Omental fat pad (tissue), 4 donors: ENCODE data around the gene WSB1. TPM values are rescaled to one million over a fixed set of nuclear protein-coding genes. Genes with fewer than 3 reads are reported as not detected.
A peak's percentile ranks its signal among the peaks of the same experiment; 100 is the strongest.

Experiments used
- ATAC-seq: fragments of 150-250 bp; one replicate; pipeline ENCODE4 v1.9.1; 2016; ENCODE audit warnings: mild to moderate bottlenecking, moderate library complexity; ENCODE audit not compliant: low FRiP score
- DNase-seq: peaks from one replicate; pipeline ENCODE4 v3.0.0-alpha.2; 2019; ENCODE audit warnings: low spot score
- total RNA-seq, 4 donors: library from RNA; depleted of rRNA; stranded (reverse); fragments of >200 nt; gene quantifications; one replicate each; pipeline ENCODE4 v1.1.0, GENCODE V29; 2016
- TF ChIP-seq, protein P1 (sequence below), 3 donors: fragments of 450-650 bp; IDR thresholded peaks; one replicate each; pipeline ENCODE4 v1.5.1; 2016 to 2017; ENCODE audit warnings: antibody characterized with exemption in 3 of 3, mild to moderate bottlenecking in 3 of 3, moderate library complexity in 2 of 3

Gene WSB1
- total RNA-seq, 4 donors from 2014 or later: 136 to 217 (median 175) TPM

DNA sequence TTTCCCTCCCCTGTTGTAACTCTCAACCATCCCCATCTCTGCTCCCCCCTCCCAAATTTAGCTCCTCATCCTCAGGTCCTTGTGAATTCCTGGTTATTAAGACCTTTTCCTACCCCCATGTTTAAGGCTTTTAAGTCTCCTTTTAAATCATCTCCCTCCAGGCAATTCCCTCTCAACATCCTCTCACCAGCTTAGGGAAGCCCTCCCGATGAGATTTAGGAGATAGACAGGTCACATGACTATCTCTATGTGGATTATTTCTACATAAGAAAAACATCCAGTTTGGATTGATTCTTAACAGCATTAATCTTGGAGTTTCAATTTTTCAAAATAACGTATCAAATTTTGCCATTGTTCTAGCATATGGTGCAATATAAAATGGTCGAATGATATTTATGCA, 12.5 kb upstream of the WSB1 start:
- TF ChIP-seq, protein P1, sequence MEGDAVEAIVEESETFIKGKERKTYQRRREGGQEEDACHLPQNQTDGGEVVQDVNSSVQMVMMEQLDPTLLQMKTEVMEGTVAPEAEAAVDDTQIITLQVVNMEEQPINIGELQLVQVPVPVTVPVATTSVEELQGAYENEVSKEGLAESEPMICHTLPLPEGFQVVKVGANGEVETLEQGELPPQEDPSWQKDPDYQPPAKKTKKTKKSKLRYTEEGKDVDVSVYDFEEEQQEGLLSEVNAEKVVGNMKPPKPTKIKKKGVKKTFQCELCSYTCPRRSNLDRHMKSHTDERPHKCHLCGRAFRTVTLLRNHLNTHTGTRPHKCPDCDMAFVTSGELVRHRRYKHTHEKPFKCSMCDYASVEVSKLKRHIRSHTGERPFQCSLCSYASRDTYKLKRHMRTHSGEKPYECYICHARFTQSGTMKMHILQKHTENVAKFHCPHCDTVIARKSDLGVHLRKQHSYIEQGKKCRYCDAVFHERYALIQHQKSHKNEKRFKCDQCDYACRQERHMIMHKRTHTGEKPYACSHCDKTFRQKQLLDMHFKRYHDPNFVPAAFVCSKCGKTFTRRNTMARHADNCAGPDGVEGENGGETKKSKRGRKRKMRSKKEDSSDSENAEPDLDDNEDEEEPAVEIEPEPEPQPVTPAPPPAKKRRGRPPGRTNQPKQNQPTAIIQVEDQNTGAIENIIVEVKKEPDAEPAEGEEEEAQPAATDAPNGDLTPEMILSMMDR (IDR thresholded peaks at IDR 0.05): no peak
- ATAC-seq: no peak
- no peak for DNase-seq

DNA sequence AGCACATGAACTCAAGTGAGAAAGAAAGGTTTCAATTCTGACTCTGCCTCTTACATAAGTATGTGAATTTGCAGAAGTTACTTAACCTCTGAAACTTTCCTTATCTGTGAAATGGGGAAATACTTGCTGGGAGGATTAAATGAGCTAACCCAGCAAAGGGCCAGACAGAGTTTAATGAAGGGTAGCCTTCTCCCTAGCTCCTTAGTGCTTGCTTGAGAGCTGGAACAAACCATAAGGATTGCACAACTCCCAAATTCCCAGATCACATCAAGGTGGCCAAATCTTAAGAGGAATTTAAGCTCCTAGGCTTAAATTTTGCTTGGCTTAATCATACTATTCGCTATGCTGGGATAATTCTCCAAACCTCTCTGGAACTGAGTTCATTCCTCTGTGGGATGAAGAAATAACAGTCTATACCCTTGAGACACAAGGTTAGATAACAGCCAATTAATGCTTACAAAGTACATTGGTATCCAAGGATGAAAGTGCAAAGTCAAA, 11.8 kb upstream of the WSB1 start:
- peak; percentile 90 for ATAC-seq
- TF ChIP-seq, protein P1 (IDR thresholded peaks at IDR 0.05): no peak
- no peak for DNase-seq

DNA sequence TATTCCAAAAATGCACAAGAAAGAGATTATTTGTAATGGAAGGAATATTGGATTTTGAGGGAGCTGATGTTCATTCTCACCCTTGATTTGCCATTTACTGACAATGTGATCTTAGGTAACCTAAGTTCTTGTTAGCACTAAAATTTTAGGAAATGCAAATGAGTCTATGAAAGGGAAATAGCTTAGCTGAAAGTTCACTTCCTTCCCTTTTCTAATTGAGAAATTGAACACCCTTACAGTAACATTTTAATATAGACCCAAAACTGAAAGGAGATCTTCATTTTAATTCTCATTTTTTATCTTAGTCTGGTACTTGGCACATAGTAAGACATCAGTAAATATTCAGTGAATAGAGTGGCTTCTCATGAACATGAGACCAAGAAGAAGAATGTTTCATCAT, 10.9 kb upstream of the WSB1 start:
- no peak for DNase-seq
- no peak for ATAC-seq
- TF ChIP-seq, protein P1 (IDR thresholded peaks at IDR 0.05): no peak

DNA sequence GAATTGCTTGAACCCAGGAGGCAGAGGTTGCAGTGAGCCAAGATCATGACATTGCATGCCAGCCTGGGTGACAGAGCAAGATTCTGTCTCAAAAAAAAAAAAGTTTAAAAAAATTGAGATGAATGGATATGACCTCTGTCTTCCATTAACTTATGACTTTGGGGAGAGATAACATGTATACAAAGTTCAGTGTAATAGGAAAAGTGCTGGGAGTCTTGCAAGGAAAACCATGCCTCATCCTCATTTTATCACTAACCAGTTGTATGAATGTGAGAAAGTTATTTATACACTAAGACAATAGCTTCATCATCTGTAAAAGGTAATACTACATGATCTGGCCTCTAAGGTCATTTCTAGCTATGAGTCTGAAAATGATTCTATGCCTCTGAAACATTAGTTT, 10.2 kb upstream of the WSB1 start:
- no peak for ATAC-seq
- no peak for DNase-seq
- TF ChIP-seq, protein P1 (IDR thresholded peaks at IDR 0.05): no peak

DNA sequence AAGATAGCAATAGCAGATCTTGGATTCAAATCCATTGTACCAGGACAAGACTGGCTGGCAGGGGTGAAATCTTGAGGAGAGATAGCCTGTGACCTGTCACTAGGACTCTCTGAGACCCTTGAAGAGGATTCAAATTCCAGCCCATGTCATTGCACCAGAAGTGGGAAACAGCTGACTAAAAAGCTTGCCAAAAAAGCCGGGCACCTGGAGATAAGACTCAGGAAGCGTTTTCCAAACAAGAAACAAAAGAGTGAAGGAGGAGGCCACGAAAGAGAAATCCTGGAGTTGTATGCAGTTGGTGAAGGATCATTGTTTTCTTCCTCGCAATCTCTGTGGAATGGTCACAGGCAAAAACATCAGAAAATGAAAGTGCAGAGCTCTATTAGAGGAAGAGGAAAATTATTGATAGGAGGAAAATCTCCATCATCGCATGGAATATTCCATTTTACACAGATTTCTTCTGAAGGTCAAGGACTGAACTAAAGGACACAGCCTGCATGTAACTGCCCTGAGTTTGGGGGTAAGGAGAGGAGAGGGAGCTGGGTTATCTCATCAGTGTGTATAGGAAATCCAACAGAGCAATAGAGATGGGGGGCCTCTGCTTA, 9.0 kb upstream of the WSB1 start:
- TF ChIP-seq, protein P1 (IDR thresholded peaks at IDR 0.05): no peak
- no peak for DNase-seq
- ATAC-seq: no peak

DNA sequence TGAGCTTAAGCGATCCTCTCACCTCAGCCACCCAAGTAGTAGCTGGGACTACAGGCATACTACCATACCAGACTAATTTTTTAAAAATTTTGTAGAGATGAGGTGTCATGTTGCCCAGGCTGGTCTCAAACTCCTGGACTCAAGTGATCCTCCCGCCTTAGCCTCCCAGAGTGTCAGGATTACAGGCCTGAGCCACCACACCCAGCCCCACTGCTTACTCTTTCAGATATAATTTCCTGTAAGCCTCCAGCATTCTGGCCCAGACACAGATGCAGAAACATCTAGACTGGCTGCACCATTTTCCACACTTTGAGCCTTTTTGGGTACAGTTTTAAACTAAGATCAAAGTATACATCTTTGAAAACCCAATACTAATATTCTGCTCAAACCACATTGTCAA, 8.4 kb upstream of the WSB1 start:
- TF ChIP-seq, protein P1 (IDR thresholded peaks at IDR 0.05): no peak
- no peak for DNase-seq
- no peak for ATAC-seq

DNA sequence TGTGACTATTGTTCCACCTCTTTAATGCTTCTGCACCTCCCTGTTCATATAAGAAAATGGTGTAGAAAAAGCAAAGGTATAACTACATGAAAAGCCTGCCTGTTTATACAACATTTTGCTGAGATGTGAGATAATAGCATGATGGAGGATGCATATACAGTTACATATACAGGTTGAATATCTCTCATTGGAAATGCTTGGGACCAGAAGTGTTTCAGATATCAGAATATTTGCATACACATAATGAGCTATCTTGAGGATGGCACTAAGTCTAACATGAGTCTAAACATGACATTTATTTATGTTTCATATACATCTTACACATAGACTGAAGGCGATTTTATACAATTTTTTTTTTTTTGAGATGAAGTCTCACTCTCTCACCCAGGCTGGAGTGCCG, 5.7 kb upstream of the WSB1 start:
- no peak for ATAC-seq

More for the DNA sequence above, 5.7 kb upstream of the WSB1 start:
- TF ChIP-seq, protein P1 (IDR thresholded peaks at IDR 0.05): no peak
- DNase-seq: no peak
